ENCODE measurements around the gene UFD1. TPM values are rescaled to one million over a fixed set of nuclear protein-coding genes. Genes with fewer than 3 reads are reported as not detected.

The UFD1 gene
- total and polyA plus RNA-seq, 2 donors (not counting 1 experiment from before 2014, with no cell fraction given), result 41.3 to 86.2 TPM

DNA sequence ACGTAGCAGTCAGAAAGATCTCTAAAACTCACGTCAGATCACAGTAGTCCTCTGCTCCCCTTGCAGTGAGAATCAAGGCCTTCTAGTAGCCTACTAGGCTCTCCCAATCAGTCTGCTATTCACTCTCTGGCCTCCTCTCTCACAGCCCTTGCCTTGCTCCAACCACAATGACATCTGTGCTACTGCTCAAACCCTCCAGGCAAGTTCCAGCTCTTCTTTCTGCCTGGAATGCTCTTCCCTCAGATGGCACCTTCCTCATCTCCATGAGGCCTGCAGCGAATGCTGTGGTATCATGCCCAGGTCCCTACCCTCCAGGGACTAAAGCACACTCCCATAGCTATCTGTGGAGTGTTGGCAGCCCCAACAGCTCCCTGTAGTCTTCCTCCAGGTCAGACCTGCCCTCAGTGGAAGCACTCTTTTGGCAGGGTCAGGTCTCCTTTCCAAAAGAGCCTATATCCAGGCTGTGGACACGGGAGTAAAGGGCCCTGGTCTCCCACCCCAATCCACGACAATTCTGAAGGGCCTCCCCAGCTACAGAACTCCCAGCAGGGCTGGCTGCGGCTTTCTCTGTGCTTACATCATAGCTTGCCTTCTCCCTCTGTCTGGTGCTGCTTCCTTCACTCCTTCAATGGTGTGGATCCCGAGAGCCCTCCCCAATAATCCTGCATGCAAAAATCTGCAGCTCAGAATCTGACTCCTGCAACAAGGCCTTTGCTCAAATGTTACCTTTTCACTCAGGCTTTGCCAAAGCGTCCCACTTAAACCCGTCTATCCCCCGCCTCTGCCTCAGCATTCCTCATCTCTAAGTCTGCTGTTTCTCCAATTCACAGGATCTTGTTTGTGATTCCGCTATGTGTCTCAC lies 56.3 kb downstream of the UFD1 start:
- H3K9ac ChIP-seq (ENCODE audit: insufficient read depth, low read length), result no peak overlapping the region
- H3K4me2 ChIP-seq (ENCODE audit: extremely low read depth, insufficient read depth, low read length), result no peak overlapping the region
- no peaks in the 10 kb centered on the region for H3K27me3 ChIP-seq (ENCODE audit: control insufficient read depth, insufficient read depth, low read length)
- no peak overlapping the region for H3K27ac ChIP-seq (ENCODE audit: insufficient read depth, low read length)
- H4K20me1 ChIP-seq (ENCODE audit: control insufficient read depth, extremely low read depth, insufficient read depth, low read length), result peaks cover 2% of the 10 kb centered on the region
- H2AFZ ChIP-seq (ENCODE audit: low read length), result no peak overlapping the region
- H3K9me3 ChIP-seq (ENCODE audit: control insufficient read depth, insufficient read depth, low read depth, low read length), result no peaks in the 10 kb centered on the region
- H3K4me1 ChIP-seq (ENCODE audit: control insufficient read depth, extremely low read depth, insufficient read depth, low read length), result no peaks in the 10 kb centered on the region
- TF ChIP-seq EZH2 (IDR thresholded peaks at IDR 0.05; ENCODE audit: low read length, missing control alignments), result no peak
- TF ChIP-seq, protein P1, sequence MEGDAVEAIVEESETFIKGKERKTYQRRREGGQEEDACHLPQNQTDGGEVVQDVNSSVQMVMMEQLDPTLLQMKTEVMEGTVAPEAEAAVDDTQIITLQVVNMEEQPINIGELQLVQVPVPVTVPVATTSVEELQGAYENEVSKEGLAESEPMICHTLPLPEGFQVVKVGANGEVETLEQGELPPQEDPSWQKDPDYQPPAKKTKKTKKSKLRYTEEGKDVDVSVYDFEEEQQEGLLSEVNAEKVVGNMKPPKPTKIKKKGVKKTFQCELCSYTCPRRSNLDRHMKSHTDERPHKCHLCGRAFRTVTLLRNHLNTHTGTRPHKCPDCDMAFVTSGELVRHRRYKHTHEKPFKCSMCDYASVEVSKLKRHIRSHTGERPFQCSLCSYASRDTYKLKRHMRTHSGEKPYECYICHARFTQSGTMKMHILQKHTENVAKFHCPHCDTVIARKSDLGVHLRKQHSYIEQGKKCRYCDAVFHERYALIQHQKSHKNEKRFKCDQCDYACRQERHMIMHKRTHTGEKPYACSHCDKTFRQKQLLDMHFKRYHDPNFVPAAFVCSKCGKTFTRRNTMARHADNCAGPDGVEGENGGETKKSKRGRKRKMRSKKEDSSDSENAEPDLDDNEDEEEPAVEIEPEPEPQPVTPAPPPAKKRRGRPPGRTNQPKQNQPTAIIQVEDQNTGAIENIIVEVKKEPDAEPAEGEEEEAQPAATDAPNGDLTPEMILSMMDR (conservative IDR thresholded peaks at IDR 0.05 in 1 of 2, IDR thresholded peaks at IDR 0.05 in 1 of 2; ENCODE audit: low read depth in 1 of 2, low read length in 2 of 2), result no peak
- no peaks in the 10 kb centered on the region for H3K36me3 ChIP-seq (ENCODE audit: control insufficient read depth, insufficient read depth, low read length)
- no peak for DNase-seq (ENCODE audit: low read depth in 2 of 2)
- H3K79me2 ChIP-seq (ENCODE audit: control insufficient read depth, insufficient read depth, low read length), result peaks cover 81% of the 10 kb centered on the region
- H3K4me3 ChIP-seq (replicated peaks in 1 of 4; ENCODE audit: control extremely low read depth in 1 of 4, insufficient read depth in 1 of 4, low read depth in 3 of 4, low read length in 4 of 4), result no peak overlapping the region

DNA sequence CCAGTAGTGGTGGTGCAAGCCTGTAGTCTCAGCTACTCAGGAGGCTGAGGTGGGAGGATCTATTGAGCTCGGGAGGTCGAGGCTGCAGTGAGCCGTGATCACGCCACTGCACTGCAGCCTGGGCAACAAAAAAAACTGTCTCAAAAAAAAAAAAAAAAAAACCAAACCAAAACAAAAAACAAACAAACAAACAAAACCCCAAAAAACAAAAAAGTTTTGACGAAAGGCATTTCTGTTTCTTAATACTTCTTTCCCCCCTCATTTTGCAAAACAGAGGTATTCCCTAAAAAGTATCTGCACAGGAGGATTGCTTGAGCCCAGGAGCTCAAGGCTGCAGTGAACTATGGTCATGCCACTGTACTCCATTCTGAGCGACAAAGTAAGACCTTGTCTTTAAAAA lies 58.7 kb downstream of the UFD1 start:
- Histone ChIP-seq H3K36me3 (ENCODE audit: control insufficient read depth, insufficient read depth, low read length) (no peaks in the 10 kb centered on the region), H3K4me1 (ENCODE audit: control insufficient read depth, extremely low read depth, insufficient read depth, low read length) (no peaks in the 10 kb centered on the region), H4K20me1 (ENCODE audit: control insufficient read depth, extremely low read depth, insufficient read depth, low read length) (peaks cover 2% of the 10 kb centered on the region), H3K4me2 (ENCODE audit: extremely low read depth, insufficient read depth, low read length) (no peak overlapping the region), H3K27ac (ENCODE audit: insufficient read depth, low read length) (no peak overlapping the region), H3K9me3 (ENCODE audit: control insufficient read depth, insufficient read depth, low read depth, low read length) (no peaks in the 10 kb centered on the region), H3K4me3 (replicated peaks in 1 of 4; ENCODE audit: control extremely low read depth in 1 of 4, insufficient read depth in 1 of 4, low read depth in 3 of 4, low read length in 4 of 4) (no peak overlapping the region), H3K9ac (ENCODE audit: insufficient read depth, low read length) (no peak overlapping the region), H2AFZ (ENCODE audit: low read length) (no peak overlapping the region), H3K79me2 (ENCODE audit: control insufficient read depth, insufficient read depth, low read length) (peaks cover 77% of the 10 kb centered on the region), H3K27me3 (ENCODE audit: control insufficient read depth, insufficient read depth, low read length) (no peaks in the 10 kb centered on the region)
- no peak for DNase-seq (ENCODE audit: low read depth in 2 of 2)
- TF ChIP-seq, protein P1 (conservative IDR thresholded peaks at IDR 0.05 in 1 of 2, IDR thresholded peaks at IDR 0.05 in 1 of 2; ENCODE audit: low read depth in 1 of 2, low read length in 2 of 2), result no peak
- TF ChIP-seq EZH2 (IDR thresholded peaks at IDR 0.05; ENCODE audit: low read length, missing control alignments), result no peak

DNA sequence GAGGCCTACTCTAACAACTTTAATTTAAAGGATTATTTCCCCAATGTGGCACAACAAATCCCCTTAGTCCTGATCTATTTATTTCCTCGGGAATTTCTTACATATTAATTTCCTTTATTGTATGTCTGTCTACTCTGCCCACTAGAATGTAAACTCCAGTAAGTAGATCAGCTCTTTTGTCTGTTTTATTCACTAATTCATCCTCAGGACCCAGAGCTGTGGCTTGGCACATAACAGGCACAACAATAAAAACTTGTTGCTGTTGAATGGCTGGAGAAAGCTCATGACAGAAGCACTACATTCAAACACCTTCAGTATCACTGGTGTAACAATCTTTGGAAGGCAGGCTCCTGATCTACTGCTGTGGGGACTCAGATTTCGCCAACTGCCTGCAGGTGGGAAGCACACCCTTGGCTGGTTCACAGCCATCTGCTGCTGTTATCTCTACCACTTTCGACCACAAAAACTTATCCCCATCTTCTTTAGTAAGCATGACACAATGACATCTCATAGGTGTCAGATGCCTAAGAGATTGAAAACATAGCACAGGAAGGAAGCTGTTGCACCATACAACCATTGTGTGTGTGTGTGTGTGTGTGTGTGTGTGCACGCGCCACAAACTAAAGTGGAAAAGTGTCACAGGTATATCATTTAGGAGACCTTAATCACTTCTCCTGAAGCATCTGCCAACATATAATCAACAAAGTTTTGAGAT lies 59.4 kb downstream of the UFD1 start:
- H2AFZ ChIP-seq (ENCODE audit: low read length), result no peak overlapping the region
- no peak overlapping the region for H3K4me3 ChIP-seq (replicated peaks in 1 of 4; ENCODE audit: control extremely low read depth in 1 of 4, insufficient read depth in 1 of 4, low read depth in 3 of 4, low read length in 4 of 4)
- H3K4me2 ChIP-seq (ENCODE audit: extremely low read depth, insufficient read depth, low read length), result no peak overlapping the region
- H3K9me3 ChIP-seq (ENCODE audit: control insufficient read depth, insufficient read depth, low read depth, low read length), result no peaks in the 10 kb centered on the region
- no peak for DNase-seq (ENCODE audit: low read depth in 2 of 2)
- no peaks in the 10 kb centered on the region for H3K27me3 ChIP-seq (ENCODE audit: control insufficient read depth, insufficient read depth, low read length)
- no peaks in the 10 kb centered on the region for H3K4me1 ChIP-seq (ENCODE audit: control insufficient read depth, extremely low read depth, insufficient read depth, low read length)
- no peak for TF ChIP-seq EZH2 (IDR thresholded peaks at IDR 0.05; ENCODE audit: low read length, missing control alignments)
- TF ChIP-seq, protein P1 (conservative IDR thresholded peaks at IDR 0.05 in 1 of 2, IDR thresholded peaks at IDR 0.05 in 1 of 2; ENCODE audit: low read depth in 1 of 2, low read length in 2 of 2), result no peak
- no peak overlapping the region for H3K9ac ChIP-seq (ENCODE audit: insufficient read depth, low read length)
- H4K20me1 ChIP-seq (ENCODE audit: control insufficient read depth, extremely low read depth, insufficient read depth, low read length), result peaks cover 2% of the 10 kb centered on the region
- no peak overlapping the region for H3K27ac ChIP-seq (ENCODE audit: insufficient read depth, low read length)
- peaks cover 72% of the 10 kb centered on the region for H3K79me2 ChIP-seq (ENCODE audit: control insufficient read depth, insufficient read depth, low read length)
- H3K36me3 ChIP-seq (ENCODE audit: control insufficient read depth, insufficient read depth, low read length), result no peaks in the 10 kb centered on the region

All from fibroblast of lung (primary cell).